Epithelial cell of proximal tubule (primary cell): ENCODE data around the gene TULP4. TPM values are rescaled to one million over a fixed set of nuclear protein-coding genes. Genes with fewer than 3 reads are reported as not detected.
A peak's percentile ranks its signal among the peaks of the same experiment; 100 is the strongest.

Experiments used
- DNase-seq: peaks from one replicate; pipeline ENCODE4 v3.0.0-alpha.2; 2011; ENCODE audit warnings: low read depth
- H3K4me3 ChIP-seq: 2 replicates; pipeline ENCODE4 v1.5.1; 2011; ENCODE audit warnings: low read depth, mild to moderate bottlenecking, low read length
- total RNA-seq: library from RNA; depleted of rRNA; stranded (reverse); fragments of >200 nt; gene quantifications from 2 replicates; pipeline ENCODE4 v1.2.3, GENCODE V29; 2015
- TF ChIP-seq, protein P1 (sequence below): conservative IDR thresholded peaks from 2 replicates; pipeline ENCODE4 v1.5.1; 2012; ENCODE audit warnings: low read depth, mild to moderate bottlenecking, low read length

Gene TULP4
- total RNA-seq, 1 donor from 2014 or later = 25.4 TPM

DNA sequence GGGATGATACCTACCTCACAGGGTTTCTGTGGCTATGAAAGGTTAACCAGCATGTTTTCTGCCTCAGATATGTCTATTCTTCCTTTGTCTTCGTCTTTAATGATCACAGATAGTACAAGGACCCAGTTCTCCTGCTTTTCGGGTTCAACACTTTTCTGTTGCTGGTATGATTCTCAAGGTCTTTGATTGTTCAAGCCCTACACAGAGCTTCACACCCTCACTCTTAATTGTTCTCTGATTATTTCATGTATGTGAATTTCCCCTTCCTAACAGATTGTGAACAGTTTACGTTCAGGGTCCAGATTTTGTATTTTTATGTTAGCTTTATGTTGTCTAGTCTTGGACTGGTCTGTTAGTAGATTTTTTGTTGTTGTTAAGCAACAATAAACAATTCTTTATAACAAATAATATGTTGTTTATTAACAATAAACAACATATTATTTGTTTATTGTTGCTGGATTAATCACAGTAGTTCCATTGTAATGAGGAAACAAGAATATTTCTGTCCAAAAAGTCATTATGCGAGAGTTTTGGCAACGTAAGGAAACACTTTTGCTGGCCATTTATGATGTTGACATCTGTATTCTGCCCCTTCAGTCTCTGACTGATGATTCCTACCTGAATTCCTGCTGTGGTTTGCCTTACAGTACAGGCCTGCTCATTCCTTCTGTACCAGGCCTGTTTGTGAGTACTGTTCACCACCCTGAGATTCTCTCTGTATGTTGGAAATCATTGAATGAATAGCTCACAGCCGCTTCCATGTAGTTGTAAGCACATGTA lies 27.2 kb upstream of the TULP4 start:
- DNase-seq = no peak
- no peak overlapping the region for H3K4me3 ChIP-seq

DNA sequence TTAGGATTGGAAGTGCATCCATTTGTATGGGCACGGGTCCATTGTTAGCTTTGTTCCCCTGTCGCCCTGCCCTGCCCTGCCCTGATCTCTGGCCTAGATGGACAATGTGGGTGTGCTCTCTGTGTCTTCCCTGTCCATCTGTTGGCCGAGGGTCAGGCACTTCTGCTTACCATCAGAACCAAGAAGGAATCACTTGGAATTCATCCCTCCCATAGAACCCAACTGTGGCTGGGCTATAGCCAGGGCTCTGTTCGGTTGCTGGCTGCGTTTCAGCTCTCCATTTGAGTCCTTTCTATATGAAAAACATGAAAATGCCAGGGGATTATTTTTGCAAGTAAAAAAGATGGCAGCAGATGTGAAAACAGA lies 26.6 kb upstream of the TULP4 start:
- TF ChIP-seq, protein P1, sequence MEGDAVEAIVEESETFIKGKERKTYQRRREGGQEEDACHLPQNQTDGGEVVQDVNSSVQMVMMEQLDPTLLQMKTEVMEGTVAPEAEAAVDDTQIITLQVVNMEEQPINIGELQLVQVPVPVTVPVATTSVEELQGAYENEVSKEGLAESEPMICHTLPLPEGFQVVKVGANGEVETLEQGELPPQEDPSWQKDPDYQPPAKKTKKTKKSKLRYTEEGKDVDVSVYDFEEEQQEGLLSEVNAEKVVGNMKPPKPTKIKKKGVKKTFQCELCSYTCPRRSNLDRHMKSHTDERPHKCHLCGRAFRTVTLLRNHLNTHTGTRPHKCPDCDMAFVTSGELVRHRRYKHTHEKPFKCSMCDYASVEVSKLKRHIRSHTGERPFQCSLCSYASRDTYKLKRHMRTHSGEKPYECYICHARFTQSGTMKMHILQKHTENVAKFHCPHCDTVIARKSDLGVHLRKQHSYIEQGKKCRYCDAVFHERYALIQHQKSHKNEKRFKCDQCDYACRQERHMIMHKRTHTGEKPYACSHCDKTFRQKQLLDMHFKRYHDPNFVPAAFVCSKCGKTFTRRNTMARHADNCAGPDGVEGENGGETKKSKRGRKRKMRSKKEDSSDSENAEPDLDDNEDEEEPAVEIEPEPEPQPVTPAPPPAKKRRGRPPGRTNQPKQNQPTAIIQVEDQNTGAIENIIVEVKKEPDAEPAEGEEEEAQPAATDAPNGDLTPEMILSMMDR = no peak
- no peak overlapping the region for H3K4me3 ChIP-seq
- no peak for DNase-seq

More for the DNA sequence above, 27.2 kb upstream of the TULP4 start:
- TF ChIP-seq, protein P1 = no peak

DNA sequence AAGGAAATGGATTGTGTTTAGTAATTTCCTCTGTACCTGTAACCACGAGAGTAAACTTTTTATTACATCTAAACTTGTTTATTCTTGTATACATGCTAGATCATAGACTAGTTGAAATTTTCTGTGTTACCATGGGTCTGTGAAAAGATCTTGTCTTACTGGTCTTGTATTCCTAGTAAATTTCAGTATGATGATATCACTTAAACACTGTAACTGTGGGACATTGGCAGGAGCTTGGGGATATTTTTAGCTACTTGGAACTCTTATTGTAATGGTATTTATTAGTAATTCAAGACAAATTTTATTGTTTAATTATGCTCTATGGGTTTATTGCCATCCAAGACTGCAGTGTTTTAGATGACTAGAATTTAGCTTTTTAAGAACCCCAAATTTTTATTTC lies 25.9 kb upstream of the TULP4 start:
- TF ChIP-seq, protein P1 = no peak
- no peak for DNase-seq
- H3K4me3 ChIP-seq = no peak overlapping the region

DNA sequence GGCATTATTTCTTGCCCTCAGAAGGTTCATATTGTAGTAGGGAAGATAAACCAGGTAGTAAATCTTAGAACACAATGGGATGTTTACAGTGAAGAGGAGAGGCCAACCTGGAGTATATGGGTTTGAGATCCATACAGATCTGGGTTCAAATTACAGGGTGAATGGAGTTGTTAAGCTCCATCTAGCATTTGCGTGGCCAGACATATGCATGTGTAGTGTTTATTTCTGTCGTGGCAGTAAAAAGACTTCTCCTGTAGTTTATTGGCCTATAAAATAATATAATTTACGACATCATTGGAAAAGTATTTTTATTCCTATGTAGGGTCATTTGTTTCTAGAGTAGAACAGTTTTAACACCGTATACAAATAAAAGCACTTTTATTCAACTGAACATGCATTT lies 25.2 kb upstream of the TULP4 start:
- no peak for DNase-seq
- TF ChIP-seq, protein P1 = no peak
- no peak overlapping the region for H3K4me3 ChIP-seq

DNA sequence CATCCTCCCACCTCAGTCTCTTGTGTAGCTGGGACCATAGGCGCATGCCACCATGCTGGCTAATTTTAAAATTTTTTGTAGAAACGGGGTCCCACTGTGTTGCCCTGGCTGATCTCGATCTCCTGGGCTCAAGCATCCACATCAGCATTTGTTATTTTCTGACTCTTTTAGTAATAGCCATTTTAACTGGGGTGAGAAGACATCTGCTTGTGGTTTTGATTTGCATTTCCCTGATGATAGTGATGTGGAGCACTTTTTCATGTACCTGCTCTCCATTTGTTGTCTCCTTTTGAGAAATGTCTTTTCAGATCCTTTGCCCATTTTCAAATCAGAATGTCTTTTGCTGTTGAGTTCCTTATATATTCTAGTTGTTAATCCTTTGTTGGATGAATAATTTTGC lies 22.2 kb upstream of the TULP4 start:
- no peak overlapping the region for H3K4me3 ChIP-seq
- TF ChIP-seq, protein P1 = no peak

GRCh38 chr6:158290659-158291058 lies 21.6 kb upstream of the TULP4 start:
- TF ChIP-seq, protein P1 = no peak
- peak; percentile 23 for DNase-seq
- no peak overlapping the region for H3K4me3 ChIP-seq

More for the DNA sequence above, 22.2 kb upstream of the TULP4 start:
- no peak for DNase-seq

- no peak overlapping the region for H3K4me3 ChIP-seq
- TF ChIP-seq, protein P1 = no peak
- no peak for DNase-seq
Measured at GRCh38 chr6:158292016-158292415, 20.2 kb upstream of the TULP4 start.
